IMR-90 (cell line): ENCODE data around the gene POLR1B. TPM values are rescaled to one million over a fixed set of nuclear protein-coding genes. Genes with fewer than 3 reads are reported as not detected.

Source experiments
- ATAC-seq: fragments of 200-7000 bp; cut with Tn5 transposase; 2 replicates; pipeline ENCODE4 v1.9.1; 2020; ENCODE audit warnings: low read depth, mild to moderate bottlenecking, moderate library complexity
- BruUV-seq: library from RNA; stranded (reverse); fragments of 400-500 nt; replicated peaks from 2 replicates; lab custom pipeline; 2021; lab: Mats Ljungman, UMichigan
- CTCF ChIA-PET: fragments of 300-600 bp; formaldehyde crosslinking; extraction: SDS; loops from one replicate; lab custom pipeline; 2021; ENCODE audit warnings: antibody characterized with exemption; lab: Yijun Ruan, JAX
- POLR2A ChIA-PET: fragments of 300-600 bp; sonication (Branson Sonifier 250); formaldehyde crosslinking; loops from one replicate; lab custom pipeline; 2022; ENCODE audit warnings: antibody characterized with exemption; ENCODE audit not compliant: unreplicated experiment; lab: Charles Lee
- DNase-seq: peaks from one replicate; pipeline ENCODE4 v3.0.0; 2013
- H2AFZ ChIP-seq: replicated peaks from 2 replicates; pipeline ENCODE3; 2013; ENCODE audit warnings: low read length, mild to moderate bottlenecking; ENCODE audit not compliant: poor library complexity
- H2AK5ac ChIP-seq: 2 replicates; pipeline ENCODE4 v1.6.1; 2013; ENCODE audit warnings: low read depth, low read length, inconsistent platforms
- H2AK9ac ChIP-seq: replicated peaks from 2 replicates; pipeline ENCODE3; 2013; ENCODE audit warnings: mild to moderate bottlenecking, low read depth, low read length, moderate library complexity; ENCODE audit not compliant: poor library complexity
- H2BK120ac ChIP-seq: 2 replicates; pipeline ENCODE4 v1.6.1; 2013; ENCODE audit warnings: low read depth, low read length, inconsistent platforms
- H2BK15ac ChIP-seq: 3 replicates; pipeline ENCODE4 v1.6.1; 2013; ENCODE audit warnings: low read depth, low read length, inconsistent platforms
- H2BK20ac ChIP-seq: 2 replicates; pipeline ENCODE4 v1.6.1; 2013; ENCODE audit warnings: low read depth, mild to moderate bottlenecking, inconsistent platforms, low read length, moderate library complexity
- H2BK5ac ChIP-seq: 2 replicates; pipeline ENCODE4 v1.6.1; 2013; ENCODE audit warnings: mild to moderate bottlenecking, low read depth, low read length, inconsistent platforms; ENCODE audit not compliant: poor library complexity, severe bottlenecking
- H3K14ac ChIP-seq: replicated peaks from 2 replicates; pipeline ENCODE4 v1.6.1; 2013; ENCODE audit warnings: low read depth, low read length, inconsistent platforms
- H3K18ac ChIP-seq: 2 replicates; pipeline ENCODE4 v1.6.1; 2013; ENCODE audit warnings: low read depth, low read length, control low read depth
- H3K23ac ChIP-seq: 2 replicates; pipeline ENCODE4 v1.6.1; 2013; ENCODE audit warnings: low read depth, low read length, inconsistent platforms
- H3K27ac ChIP-seq: 2 replicates; pipeline ENCODE4 v1.5.1; 2013; ENCODE audit warnings: mild to moderate bottlenecking, control low read depth, low read length; ENCODE audit not compliant: insufficient read depth
- H3K27me3 ChIP-seq: 2 replicates; pipeline ENCODE4 v1.6.1; 2013; ENCODE audit warnings: low read length; ENCODE audit not compliant: control insufficient read depth, insufficient read depth
- H3K36me3 ChIP-seq: 2 replicates; pipeline ENCODE4 v1.6.1; 2013; ENCODE audit warnings: low read length, mixed read lengths; ENCODE audit not compliant: control insufficient read depth, insufficient read depth
- H3K4ac ChIP-seq: 2 replicates; pipeline ENCODE4 v1.6.1; 2013; ENCODE audit warnings: low read depth, low read length, inconsistent platforms
- H3K4me1 ChIP-seq: 2 replicates; pipeline ENCODE4 v1.6.1; 2013; ENCODE audit warnings: low read length, mixed read lengths; ENCODE audit not compliant: control insufficient read depth, insufficient read depth
- H3K4me2 ChIP-seq: 2 replicates; pipeline ENCODE4 v1.6.1; 2013; ENCODE audit warnings: low read depth, mild to moderate bottlenecking, control low read depth, low read length, moderate library complexity
- H3K4me3 ChIP-seq: 2 replicates; pipeline ENCODE4 v1.5.1; 2013; ENCODE audit warnings: low read depth, mild to moderate bottlenecking, control low read depth, low read length, moderate library complexity; ENCODE audit not compliant: insufficient read depth
- H3K56ac ChIP-seq: 2 replicates; pipeline ENCODE4 v1.6.1; 2013; ENCODE audit warnings: low read length, inconsistent platforms; ENCODE audit not compliant: insufficient read depth; ENCODE audit errors: extremely low read depth
- H3K79me1 ChIP-seq, 2 experiments: 2 replicates each; pipeline ENCODE4 v1.6.1; 2013; ENCODE audit warnings: low read length in 2 of 2, inconsistent platforms in 1 of 2, low read depth in 1 of 2
- H3K9ac ChIP-seq: 2 replicates; pipeline ENCODE4 v1.6.1; 2013; ENCODE audit warnings: low read depth, low read length, control low read depth
- H3K9me1 ChIP-seq: 2 replicates; pipeline ENCODE4 v1.6.1; 2013; ENCODE audit warnings: low read length, inconsistent platforms; ENCODE audit not compliant: insufficient read depth
- H3K9me3 ChIP-seq: 2 replicates; pipeline ENCODE4 v1.6.1; 2013; ENCODE audit warnings: low read length; ENCODE audit not compliant: control insufficient read depth, insufficient read depth
- H4K20me1 ChIP-seq: 2 replicates; pipeline ENCODE4 v1.6.1; 2013; ENCODE audit warnings: low read length, inconsistent platforms; ENCODE audit not compliant: insufficient read depth
- H4K5ac ChIP-seq: 2 replicates; pipeline ENCODE4 v1.6.1; 2013; ENCODE audit warnings: mild to moderate bottlenecking, low read depth, low read length, control low read depth
- H4K8ac ChIP-seq, 2 experiments: 2 replicates each; pipeline ENCODE4 v1.6.1; 2013; ENCODE audit warnings: low read depth in 2 of 2, low read length in 2 of 2, control low read depth in 1 of 2, inconsistent platforms in 1 of 2
- H4K91ac ChIP-seq: 2 replicates; pipeline ENCODE4 v1.6.1; 2013; ENCODE audit warnings: low read depth, low read length, inconsistent platforms; ENCODE audit not compliant: insufficient read depth
- CTCF ChIP-seq: conservative IDR thresholded peaks from 2 replicates; pipeline ENCODE4 v1.5.1; 2012; ENCODE audit warnings: mild to moderate bottlenecking, low read depth, low read length, improper control_type of control experiment
- MXI1 ChIP-seq: IDR thresholded peaks from 2 replicates; pipeline ENCODE4 v1.6.1; 2012; ENCODE audit warnings: low read depth, mild to moderate bottlenecking, low read length, moderate library complexity, borderline replicate concordance
- POLR2A ChIP-seq: IDR thresholded peaks from 2 replicates; pipeline ENCODE4 v1.6.1; 2012; ENCODE audit warnings: mild to moderate bottlenecking, low read depth, low read length
- RFX5 ChIP-seq: IDR thresholded peaks from 2 replicates; pipeline ENCODE4 v1.8.0; 2012; ENCODE audit warnings: low read depth, mild to moderate bottlenecking, low read length, moderate library complexity
- WGBS, 2 experiments: methylation state at CpG; one replicate each; pipeline versions ENCODE4 v1.1.5 to v1.1.7; 2013; ENCODE audit warnings: missing lambda C conversion rate in 2 of 2; ENCODE audit not compliant: insufficient read length in 1 of 2; ENCODE audit errors: extremely low coverage in 2 of 2; 5-methylcytosine and 5-hydroxymethylcytosine counted together
- dilution Hi-C: fragments of 300-500 bp; cut with HindIII; formaldehyde crosslinking; loops from one replicate; pipeline ENCODE4 v1.14.3; 2018; ENCODE audit warnings: low sequenced_read_pairs; ENCODE audit not compliant: unreplicated experiment
- in situ Hi-C: fragments of 300-500 bp; cut with MboI; formaldehyde crosslinking; loops from 3 replicates; pipeline ENCODE4 v1.14.3; 2019; ENCODE audit warnings: low sequenced_read_pairs, inconsistent platforms, mixed read lengths
- intact Hi-C: fragments of 100-400 bp; cut with micrococcal nuclease; formaldehyde crosslinking; loops from 2 replicates; pipeline ENCODE4 v1.10.0; 2022
- polyA plus RNA-seq, 3 experiments: library from polyadenylated mRNA; depleted of rRNA; stranded (reverse); fragments of >200 nt; gene quantifications; 2 replicates each; pipeline ENCODE4 v1.2.3, GENCODE V29; 2012; ENCODE audit warnings: low replicate concordance in 1 of 3
- total RNA-seq: library from RNA; depleted of rRNA; stranded (reverse); fragments of >200 nt; gene quantifications from 2 replicates; pipeline ENCODE4 v1.2.3, GENCODE V29; 2012
- TF ChIP-seq, protein P1 (sequence below): fragments of 150-350 bp; IDR thresholded peaks from 2 replicates; pipeline ENCODE4 v1.6.1; 2017; ENCODE audit warnings: mild to moderate bottlenecking, antibody characterized with exemption, low read length, low read depth

POLR1B gene
- total and polyA plus RNA-seq, 2 of the 4 experiments (the other 2 are of a cell fraction) = 10.5 to 24.6 TPM

GRCh38 chr2:112577756-112578155 is 35.5 kb downstream of the POLR1B start:
- WGBS, 2 experiments = 17% methylated on average over 1 of the region's 5 CpGs; no CpG with 5 or more reads in 1 of the 2 experiments
- Histone ChIP-seq H3K14ac (no peak overlapping the region), H2AFZ (no peak overlapping the region), H3K9me1 (0 out of 2 replicates have a peak, but pooled peaks cover 2% of the 10 kb centered on the region), H3K4me1 (no peaks in the 10 kb centered on the region), H4K20me1 (no peaks in the 10 kb centered on the region), H3K4me3 (no peak overlapping the region), H2AK5ac (no peak overlapping the region), H3K9me3 (no peaks in the 10 kb centered on the region), H2BK15ac (no peak overlapping the region), H3K27ac (no peak overlapping the region), H3K4me2 (no peak overlapping the region), H3K9ac (no peak overlapping the region), H4K8ac (no peak overlapping the region), H3K79me1 (no peaks in the 10 kb centered on the region; a peak in 1 of 4 replicates), H3K18ac (no peak overlapping the region), H3K23ac (no peak overlapping the region), H4K91ac (no peak overlapping the region), H4K5ac (no peak overlapping the region), H2AK9ac (no peak overlapping the region), H3K56ac (no peak overlapping the region), H2BK20ac (no peak overlapping the region), H2BK5ac (no peak overlapping the region), H3K36me3 (peaks cover 17% of the 10 kb centered on the region), H2BK120ac (no peak overlapping the region), H3K4ac (no peak overlapping the region), H3K27me3 (no peaks in the 10 kb centered on the region)
- BruUV-seq = no TSS peak
- peak; percentile 53 for DNase-seq
- in situ Hi-C loops (no loop called here), intact Hi-C loops (loop anchor here (10.0 kb wide), 1 partner anchor 313 kb away; no protein-coding TSS in a partner anchor), dilution Hi-C loops (no loop called here)
- POLR2A ChIA-PET = interaction anchor here (0.5 kb wide), 1 partner anchor 150 kb away, joined by 3 read pairs; no protein-coding TSS in a partner anchor
- TF ChIP-seq POLR2A (no peak), MXI1 (no peak), CTCF (peak; percentile 26; the same call in 1 of the 2 replicates), RFX5 (no peak)
- TF ChIP-seq, protein P1, sequence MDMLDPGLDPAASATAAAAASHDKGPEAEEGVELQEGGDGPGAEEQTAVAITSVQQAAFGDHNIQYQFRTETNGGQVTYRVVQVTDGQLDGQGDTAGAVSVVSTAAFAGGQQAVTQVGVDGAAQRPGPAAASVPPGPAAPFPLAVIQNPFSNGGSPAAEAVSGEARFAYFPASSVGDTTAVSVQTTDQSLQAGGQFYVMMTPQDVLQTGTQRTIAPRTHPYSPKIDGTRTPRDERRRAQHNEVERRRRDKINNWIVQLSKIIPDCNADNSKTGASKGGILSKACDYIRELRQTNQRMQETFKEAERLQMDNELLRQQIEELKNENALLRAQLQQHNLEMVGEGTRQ = no peak
- no peak for ATAC-seq
- CTCF ChIA-PET = interaction anchor here (0.6 to 1.3 kb wide), 2 partner anchors 94 to 97 kb away, joined by 3 to 6 read pairs; no protein-coding TSS in a partner anchor
